Measurements from ENCODE around the gene TMEM59.

TMEM59 gene, protein sequence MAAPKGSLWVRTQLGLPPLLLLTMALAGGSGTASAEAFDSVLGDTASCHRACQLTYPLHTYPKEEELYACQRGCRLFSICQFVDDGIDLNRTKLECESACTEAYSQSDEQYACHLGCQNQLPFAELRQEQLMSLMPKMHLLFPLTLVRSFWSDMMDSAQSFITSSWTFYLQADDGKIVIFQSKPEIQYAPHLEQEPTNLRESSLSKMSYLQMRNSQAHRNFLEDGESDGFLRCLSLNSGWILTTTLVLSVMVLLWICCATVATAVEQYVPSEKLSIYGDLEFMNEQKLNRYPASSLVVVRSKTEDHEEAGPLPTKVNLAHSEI

DNA sequence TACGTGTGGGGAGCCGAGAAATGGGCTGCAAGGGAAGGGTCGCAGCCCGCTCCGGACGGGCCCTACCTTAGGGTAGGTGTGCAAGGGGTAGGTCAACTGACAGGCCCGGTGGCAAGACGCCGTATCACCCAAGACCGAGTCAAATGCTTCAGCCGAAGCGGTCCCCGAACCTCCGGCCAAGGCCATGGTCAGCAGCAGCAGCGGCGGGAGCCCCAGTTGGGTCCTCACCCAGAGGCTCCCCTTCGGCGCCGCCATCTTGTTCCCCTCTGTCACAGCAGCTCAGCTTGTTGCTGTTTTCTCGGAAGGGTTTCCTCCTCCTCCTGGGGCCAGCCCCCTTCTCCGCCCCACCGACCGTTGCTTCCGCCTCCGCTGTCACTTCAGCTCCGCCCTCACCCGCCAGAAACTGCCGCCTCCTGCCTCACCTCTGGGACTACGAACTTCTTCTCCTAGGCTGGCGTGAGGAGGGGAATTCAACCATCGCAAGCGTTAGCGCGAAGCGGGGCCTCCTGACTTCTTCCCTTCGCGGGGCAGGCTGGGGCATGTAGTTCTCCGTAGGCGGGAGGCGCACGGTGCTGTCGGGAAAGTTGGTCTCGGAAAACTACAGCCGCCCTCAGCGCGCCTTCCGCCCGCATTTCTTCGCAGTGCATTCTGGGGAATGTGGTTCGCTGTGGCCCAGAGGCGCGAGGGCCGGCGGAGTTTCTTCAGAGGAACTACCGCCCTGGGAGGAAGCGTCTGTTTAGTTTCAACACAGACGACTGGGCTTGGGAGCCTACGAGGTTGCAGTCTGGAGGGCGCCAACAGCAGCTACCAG is at the start of gene TMEM59, which contains the start of gene TCEANC2:
TSS of gene TMEM59 (minus strand) at position 271 of the 811 bp plus-strand sequence. CDS start at position 255, 16 bp downstream.
TSS of gene TCEANC2 (plus strand) at position 675 of the 811 bp plus-strand sequence. CDS start 815 bp downstream, outside the sequence.
- in situ Hi-C loops (cut with HindIII; ENCODE audit: low sequenced_read_pairs): no loop called here

DNA sequence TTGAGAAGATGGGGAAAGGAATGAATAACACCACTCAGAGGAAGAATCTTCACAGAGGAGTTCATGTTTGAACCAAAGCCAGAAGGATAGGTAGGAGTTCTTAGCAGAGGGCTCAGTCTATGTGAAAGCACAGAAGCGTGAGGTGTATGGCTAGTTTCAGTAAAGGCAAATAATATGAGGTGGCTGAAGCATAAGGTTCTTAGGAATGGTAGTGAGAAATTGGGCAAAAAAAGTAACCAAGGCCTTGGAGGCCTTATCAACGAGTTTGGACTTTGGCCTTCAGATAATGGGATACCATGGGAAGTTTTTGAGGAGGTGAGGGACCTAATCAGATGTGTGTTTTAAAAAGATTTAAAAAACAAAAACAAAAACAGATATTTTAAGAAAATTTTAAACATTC is 47.5 kb upstream of the TMEM59 start:
- in situ Hi-C loops (cut with HindIII; ENCODE audit: low sequenced_read_pairs): no loop called here

DNA sequence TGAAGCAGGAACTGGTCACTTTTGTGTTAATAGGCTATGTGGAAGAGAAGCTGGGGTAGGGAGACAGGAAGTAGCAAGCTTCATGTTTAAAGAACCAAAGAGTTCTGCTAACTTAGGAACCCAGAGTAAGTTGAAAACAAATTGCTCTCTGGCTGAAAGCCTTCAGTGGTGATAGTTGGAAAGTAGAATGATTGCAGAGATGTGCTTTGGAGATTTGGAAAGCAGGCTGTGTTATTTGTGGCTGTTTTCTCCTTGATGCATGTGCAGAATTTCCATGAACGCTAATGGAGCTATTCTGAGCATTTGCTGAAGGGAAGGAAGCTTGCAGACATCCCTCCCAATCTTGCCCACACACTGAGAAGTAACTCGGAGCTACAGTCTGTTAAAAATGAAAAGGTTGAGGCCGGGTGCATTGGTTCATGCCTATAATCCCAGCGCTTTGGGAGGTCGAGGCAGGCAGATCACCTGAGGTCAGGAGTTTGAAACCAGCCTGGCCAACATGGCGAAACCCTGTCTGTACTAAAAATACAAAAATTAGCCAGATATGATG is 46.1 kb upstream of the TMEM59 start:
- in situ Hi-C loops (cut with HindIII; ENCODE audit: low sequenced_read_pairs): loop anchor here (5.0 kb wide), 1 partner anchor 97 kb away; no protein-coding TSS in a partner anchor

DNA sequence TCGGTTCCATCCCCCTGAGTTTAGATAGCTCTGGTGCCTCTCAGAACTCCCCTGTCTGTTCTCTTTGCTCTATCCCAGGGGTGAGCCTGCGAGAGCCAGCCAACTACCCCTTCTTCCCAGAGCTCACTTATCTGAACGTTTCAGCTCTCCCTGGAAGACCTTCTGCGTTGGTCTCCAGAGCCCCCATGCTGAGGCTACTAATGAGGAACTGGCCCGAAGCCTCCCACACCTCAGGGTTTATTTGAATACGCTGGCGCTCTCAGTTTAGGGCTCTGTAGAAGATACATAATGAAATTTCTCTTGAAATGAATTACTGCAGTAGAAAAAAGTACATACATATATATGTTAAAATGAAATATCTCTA is 43.9 kb upstream of the TMEM59 start:
- in situ Hi-C loops (cut with HindIII; ENCODE audit: low sequenced_read_pairs): loop anchor here (5.0 kb wide), 1 partner anchor 95 kb away; no protein-coding TSS in a partner anchor

DNA sequence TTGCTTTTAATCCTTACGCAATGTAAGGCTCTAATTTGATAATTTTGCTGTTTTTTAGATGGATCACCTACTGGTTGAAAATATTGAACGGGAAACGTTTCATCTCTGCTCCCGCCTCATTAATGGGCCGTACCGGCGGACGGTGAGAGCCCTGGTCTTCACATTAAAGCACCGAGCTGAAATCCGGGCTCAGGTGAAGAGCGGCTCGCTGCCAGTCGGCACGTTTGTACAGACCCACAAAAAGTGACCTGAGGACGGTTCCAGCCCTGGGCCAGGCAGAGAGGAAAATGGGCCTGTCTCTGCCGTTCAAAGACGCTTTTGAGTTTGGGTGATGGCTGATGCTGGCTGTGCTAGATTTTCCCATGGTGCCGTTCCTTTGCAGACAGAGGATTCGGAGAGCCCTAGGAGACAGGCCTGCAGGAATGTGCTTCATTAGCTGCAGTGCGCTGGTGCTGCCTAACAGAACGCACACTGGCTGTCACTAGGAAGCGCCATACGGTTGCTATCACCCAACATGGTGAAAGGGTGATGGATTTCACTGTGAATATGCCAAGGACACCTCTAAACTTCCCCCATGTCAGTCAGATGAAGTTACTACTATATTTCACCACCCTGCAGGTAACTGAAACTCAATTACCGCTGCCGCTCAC is 43.3 kb upstream of the TMEM59 start:
- in situ Hi-C loops (cut with HindIII; ENCODE audit: low sequenced_read_pairs): loop anchor here (5.0 kb wide), 1 partner anchor 94 kb away; no protein-coding TSS in a partner anchor

DNA sequence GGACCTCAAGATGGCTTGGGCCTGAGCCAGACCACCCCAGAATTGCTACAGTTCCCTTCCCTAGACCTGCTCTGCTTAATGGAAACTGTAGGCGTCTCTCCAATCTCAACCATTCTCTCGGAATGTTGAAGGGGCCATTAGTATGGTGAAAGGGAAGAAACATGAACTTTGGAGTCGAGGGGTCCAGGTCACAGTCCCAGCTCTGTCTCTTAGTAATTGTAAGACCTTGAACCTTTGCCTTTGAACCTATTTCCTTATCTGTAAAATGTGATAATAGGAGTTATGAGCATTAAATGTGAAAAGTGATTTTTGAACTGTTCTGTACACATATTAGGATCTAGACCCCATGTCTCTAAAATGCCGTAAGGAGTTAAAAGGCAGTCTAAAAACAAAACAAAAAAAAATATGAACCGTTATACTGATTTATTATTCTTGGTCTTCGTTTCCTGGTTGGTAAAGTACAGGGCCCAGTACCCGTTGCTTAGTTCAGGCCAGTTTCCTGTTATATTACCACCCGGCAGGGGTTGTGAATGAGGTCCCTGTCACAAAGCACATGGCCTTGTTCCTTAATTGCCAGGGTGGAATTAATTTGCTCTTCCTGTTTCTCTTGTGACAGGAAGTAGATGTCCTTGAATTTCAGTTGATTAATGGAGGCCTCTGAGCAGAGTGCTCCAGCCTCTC is 42.7 kb upstream of the TMEM59 start:
- in situ Hi-C loops (cut with HindIII; ENCODE audit: low sequenced_read_pairs): loop anchor here (5.0 kb wide), 1 partner anchor 93 kb away; no protein-coding TSS in a partner anchor

DNA sequence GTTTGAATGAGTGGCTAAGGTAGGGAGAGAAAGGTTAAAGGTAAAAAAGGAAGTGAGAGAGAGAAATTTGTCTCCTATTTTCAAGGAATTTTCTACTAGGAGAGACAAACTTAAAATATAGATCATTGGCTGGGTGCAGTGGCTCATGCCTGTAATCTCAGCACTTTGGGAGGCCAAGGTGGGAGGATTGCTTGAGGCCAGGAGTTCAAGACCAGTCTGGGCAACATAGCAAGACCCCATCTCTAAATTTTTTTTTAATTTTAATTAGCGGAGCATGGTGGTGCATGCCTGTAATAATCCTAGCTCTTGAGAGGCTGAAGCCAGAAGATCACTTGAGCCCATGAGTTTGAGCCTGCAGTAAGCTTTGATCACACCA is 41.7 kb upstream of the TMEM59 start:
- in situ Hi-C loops (cut with HindIII; ENCODE audit: low sequenced_read_pairs): loop anchor here (5.0 kb wide), 3 partner anchors 52 to 92 kb away; no protein-coding TSS in a partner anchor

DNA sequence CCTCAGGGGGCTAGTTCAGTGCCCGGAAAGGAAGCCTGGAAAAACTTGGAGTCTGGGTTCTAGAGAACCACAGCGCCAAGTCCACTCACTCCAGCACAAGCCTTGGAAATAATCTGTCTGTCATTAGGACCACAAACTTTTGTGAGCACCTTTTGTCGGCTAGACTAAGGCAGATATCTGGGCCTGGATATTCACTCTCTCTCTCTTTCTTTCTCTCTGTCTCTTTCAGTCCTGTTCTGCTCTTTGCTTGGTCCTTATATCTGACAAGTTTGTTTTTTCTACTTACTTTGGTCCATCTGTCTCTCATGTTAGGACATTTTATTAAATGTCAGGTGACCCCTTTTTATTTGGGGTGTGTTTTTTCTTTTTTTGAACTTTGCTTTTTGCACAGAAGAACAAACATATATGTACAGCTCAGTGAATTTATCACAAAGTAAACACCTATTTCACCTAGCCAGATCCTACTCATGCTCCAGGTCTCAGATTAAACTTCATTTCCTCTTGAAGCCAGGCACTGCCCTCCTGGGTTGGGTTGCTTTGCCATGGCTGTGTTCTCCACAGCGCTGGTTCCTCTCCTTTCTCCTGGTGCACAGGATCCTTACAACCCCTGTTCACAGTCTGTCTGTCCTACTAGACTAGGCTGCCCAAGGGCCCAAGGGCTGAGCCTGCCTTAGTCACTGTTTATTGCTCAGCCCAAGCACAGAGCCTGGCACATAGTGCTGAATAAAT is 41.2 kb upstream of the TMEM59 start:
- in situ Hi-C loops (cut with HindIII; ENCODE audit: low sequenced_read_pairs): loop anchor here (5.0 kb wide), 2 partner anchors 52 to 78 kb away; no protein-coding TSS in a partner anchor

DNA sequence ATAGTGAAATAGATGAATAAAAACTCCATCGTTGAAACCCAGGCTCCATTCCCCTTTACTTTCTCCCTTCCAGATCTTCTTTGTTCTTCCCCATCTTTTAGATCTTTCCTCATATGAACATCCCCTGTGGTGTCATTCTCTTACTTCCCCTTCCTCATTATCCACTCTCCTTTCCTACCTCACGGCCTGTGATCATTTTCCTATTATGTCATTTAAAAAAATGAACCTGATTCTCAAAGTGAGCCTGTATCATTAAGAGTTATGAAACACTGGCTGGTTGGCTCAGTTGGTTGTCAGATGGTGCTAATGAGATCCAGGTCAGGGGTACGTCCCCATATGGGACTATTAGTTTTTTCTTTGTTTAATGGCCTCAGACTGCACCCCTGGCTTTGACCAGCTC is 38.7 kb upstream of the TMEM59 start:
- in situ Hi-C loops (cut with HindIII; ENCODE audit: low sequenced_read_pairs): loop anchor here (5.0 kb wide), 2 partner anchors 49 to 81 kb away; no protein-coding TSS in a partner anchor

DNA sequence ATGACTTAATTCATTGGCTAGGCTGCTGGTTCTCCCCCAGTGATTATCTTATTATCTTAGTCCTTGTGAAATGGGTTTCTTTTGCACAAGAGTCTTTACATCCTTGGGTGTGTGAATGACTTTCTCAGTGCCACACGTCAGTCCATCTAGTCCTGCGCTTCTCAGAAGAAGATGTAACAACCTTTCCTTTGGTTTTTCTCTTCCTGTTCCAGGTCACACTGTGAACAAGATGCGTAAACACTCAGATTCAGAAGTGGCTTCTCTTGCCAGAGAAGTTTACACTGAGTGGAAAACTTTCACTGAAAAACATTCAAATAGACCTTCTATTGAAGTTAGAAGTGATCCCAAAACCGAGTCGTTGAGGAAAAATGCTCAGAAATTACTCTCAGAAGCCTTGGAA is 35.4 kb upstream of the TMEM59 start:
- in situ Hi-C loops (cut with HindIII; ENCODE audit: low sequenced_read_pairs): no loop called here

DNA sequence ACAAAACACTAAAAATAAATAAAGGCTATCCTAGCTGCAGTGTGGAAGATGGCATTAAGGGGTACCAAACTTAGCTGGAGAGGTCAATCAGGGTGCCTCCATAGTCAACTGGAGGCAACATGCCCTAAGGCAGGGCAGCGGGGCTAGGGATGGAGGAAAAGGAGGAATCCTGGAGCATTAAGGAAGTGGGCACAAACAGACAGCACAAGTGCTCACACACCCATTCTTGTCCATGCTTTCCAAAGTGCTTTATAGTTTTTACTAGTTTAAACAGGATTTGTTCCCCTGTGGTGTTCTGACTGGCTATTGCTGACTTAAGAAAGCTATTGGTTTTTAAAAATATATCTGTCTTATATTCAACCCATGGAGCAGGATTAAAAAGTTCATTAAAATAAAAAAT is 33.8 kb upstream of the TMEM59 start:
- in situ Hi-C loops (cut with HindIII; ENCODE audit: low sequenced_read_pairs): no loop called here

DNA sequence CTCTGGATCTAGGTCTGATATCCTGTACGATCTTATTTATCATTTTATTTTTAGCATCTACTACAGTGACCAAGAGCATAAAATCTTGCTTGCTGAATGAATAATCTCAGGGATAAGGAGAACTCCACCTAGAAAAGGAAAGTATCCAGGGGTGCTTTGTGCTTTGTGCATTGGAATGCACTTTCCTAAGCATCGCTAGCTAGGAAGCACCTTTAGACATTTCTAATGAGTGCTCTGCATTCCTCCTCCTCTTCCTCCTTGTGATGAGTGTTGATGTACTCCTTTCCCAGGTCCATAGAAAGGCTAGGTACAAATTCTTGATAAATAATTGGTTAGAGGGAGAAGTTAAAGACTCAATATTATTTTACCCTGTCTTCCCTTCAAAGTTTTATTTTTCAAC is 31.8 kb upstream of the TMEM59 start:
- in situ Hi-C loops (cut with HindIII; ENCODE audit: low sequenced_read_pairs): no loop called here

DNA sequence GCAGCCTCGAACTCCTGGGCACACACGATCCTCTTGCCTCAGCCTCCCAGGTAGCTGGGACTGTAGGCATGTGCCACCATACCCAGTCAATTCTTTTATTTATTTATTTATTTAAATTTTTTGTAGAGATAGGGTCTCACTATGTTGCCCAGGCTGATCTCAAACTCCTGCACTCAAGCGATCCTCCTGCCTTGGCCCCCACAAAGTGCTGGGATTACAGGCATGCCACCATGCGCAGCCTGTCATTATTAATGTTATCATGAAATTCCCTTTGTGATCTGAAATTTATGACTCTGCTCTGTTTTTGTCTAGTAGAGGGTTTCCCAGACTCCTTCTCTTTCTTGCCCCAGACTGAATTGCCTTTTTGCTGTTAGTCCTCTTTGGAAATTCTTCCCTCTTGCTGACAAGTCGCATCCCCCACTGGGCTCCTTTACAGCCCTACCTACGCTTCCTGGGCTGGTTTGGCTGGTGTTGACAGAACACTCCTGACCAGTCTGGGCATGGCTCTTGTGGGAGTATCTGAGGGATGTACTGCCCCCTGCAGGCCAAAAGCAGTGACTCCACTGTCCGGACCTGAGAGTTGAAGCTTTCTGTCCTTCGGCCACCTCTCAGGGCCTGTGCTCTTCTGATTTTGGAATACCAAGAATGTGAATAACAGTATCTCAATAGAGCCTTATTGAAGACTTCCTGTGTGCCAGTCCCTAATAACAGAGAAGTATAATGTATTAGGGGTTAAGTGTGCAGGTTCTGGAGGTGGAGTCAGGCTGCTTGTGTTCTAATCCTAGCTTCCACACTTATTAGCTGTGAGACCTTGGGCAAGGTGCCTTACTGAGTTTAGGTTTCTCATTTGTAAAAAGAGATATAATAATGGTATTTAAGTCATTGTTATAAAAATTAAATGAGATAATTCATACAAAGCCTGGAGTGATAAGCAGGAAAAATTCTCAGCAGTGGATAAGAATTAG is 28.6 kb upstream of the TMEM59 start:
- in situ Hi-C loops (cut with HindIII; ENCODE audit: low sequenced_read_pairs): no loop called here

DNA sequence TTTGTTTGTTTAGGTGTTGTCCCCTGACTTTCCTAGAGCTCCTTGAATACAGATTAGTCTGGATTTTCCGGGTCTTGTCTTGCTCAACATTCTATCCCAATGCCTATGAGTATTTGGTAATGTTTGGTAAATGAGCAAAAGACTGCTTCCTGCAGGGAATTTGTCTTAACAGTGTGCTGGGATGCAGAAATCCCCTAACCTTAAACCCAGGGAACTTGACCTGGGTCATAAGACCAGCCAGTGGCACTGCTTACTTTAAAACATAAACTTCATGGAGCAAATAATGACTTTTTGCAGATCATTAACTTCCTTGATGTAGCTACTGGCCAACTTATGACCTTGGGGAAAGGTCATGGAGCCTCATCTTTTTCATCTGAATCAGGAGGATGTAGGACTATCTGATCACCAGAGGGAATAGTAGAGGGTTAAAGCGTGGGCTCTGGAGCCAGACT is 27.6 kb upstream of the TMEM59 start:
- in situ Hi-C loops (cut with HindIII; ENCODE audit: low sequenced_read_pairs): no loop called here

DNA sequence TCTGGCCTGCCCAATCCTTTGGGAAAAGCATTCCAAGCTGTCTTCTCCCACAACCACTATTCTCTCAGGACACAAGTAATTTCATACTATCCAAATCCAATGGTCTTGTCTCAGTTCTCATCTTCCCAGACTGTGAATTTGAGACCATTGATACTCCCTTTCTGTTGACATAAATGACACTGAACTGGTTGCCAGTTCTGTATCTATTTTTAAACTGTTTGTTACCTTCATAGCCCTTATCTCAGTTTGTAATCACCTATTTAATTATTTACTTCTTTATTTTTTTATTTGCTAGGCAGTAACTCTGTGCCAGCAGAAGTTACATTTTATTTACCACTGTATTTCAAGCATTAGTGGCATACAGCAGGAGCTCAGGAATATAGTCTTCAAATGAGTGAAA is 24.4 kb upstream of the TMEM59 start:
- in situ Hi-C loops (cut with HindIII; ENCODE audit: low sequenced_read_pairs): no loop called here

DNA sequence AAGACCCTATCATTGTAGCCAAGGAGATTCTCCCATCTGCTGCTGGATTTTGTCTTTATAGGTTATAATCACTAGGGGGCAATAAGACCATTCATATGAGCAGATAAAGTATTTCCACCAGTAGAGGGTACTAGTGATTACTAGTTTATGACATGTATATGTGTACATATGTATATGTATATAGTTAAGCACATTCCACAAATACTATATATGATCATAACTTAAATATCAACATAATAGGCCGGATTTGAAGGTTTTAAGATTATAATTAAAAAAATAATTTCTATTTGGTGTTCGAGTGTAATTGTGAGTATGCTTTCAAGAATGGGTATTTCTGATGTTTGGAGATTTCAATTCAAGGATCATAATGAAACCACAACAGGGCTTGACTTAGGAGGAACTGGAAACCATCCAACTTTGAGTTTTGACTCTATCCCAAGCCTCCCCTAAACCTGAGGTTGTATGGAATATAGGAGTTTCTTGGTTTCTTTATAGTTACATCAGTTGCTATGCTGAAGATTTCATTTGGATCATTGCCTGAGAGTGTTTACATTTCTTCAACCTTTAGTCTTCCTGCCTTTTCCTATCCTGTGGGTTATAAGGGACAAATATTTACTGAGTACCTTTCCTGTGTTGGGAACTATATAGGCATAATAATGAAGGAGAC is 17.3 kb upstream of the TMEM59 start:
- in situ Hi-C loops (cut with HindIII; ENCODE audit: low sequenced_read_pairs): loop anchor here (5.0 kb wide), 1 partner anchor 42 kb away; no protein-coding TSS in a partner anchor

DNA sequence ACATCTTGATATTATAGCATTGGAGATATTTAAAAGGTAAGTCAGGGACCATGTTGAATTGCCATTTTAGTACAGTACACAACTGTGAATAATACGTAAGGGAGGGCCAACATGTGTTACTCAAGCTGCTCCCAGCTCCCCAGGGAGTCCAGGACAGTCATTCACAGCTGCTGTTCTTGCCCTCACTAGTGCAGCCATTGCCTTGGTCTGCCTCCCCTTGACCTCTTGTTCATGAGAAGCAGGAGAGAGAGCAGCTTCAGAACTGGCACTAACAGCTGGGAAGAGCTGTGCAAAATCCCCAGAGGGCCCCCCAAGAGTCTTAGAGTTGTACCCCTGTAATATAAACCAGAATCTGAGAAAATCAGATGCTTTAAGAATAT is 16.8 kb upstream of the TMEM59 start:
- in situ Hi-C loops (cut with HindIII; ENCODE audit: low sequenced_read_pairs): loop anchor here (5.0 kb wide), 1 partner anchor 43 kb away; no protein-coding TSS in a partner anchor

DNA sequence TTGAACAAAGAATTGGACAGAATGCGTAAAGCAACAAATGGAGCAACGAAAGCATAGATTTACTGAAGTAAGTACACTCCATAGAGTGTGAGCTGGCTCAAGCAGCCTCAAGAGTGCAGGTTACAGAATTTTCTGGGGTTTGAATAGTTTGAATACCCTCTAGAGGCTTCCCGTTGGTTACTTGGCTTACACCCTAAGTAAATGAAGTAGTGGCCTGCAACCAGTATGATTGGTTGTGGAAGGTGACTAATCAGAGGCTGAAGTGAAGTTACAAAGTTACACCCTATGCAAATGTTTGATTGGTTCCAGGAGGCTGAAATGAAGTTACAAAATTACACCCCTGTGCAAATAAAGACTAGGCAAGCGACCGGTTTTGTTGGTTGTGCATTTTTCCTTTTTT is 11.3 kb upstream of the TMEM59 start:
- in situ Hi-C loops (cut with HindIII; ENCODE audit: low sequenced_read_pairs): no loop called here
